HG03097 (cell line): ENCODE results near the gene PRKCE.

Experiments
- ATAC-seq: cut with Tn5 transposase; IDR thresholded peaks from one replicate; pipeline ENCODE4 v1.9.1; 2021; ENCODE audit not compliant: unreplicated experiment, low FRiP score

Gene PRKCE

GRCh38 chr2:45774688-45775244 lies 123.3 kb downstream of the PRKCE start:
- no peak for ATAC-seq

DNA sequence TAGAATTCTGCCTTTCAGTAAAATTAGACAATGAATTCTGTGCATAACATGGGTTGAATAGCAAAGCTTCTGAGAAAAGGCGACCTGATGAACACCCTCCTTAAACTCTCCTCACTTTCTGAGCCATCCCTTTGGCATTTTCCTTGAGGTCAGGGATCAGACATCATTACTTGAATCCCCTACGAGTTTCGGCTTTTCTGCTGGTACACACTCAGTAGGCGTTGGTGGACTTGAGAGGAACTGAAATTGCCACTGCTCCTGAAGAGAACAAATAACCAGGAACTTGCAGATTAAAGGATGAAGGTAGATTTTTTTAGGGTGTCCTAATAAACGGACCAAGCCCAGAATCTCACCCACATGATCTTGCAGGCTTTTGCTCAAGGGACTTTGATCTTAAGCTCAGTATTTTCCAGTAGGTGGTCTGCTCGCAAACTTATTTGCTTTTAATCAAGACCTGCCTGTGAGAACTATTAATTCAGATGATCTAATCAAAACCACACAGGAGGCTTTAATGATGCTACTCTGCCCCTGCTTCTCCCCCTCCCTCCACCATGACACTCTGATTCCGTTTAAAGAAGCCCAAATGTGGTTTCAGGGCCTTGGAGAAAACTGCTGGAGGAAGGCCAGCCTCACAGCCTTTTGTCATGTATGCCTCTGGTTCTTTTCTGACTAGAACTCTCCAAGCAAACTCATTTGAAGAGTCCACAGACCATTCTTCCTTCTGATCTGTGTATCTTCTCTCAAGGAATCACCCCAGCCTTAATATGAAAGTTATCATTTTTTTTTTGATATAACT lies 124.9 kb downstream of the PRKCE start:
- ATAC-seq: no peak

DNA sequence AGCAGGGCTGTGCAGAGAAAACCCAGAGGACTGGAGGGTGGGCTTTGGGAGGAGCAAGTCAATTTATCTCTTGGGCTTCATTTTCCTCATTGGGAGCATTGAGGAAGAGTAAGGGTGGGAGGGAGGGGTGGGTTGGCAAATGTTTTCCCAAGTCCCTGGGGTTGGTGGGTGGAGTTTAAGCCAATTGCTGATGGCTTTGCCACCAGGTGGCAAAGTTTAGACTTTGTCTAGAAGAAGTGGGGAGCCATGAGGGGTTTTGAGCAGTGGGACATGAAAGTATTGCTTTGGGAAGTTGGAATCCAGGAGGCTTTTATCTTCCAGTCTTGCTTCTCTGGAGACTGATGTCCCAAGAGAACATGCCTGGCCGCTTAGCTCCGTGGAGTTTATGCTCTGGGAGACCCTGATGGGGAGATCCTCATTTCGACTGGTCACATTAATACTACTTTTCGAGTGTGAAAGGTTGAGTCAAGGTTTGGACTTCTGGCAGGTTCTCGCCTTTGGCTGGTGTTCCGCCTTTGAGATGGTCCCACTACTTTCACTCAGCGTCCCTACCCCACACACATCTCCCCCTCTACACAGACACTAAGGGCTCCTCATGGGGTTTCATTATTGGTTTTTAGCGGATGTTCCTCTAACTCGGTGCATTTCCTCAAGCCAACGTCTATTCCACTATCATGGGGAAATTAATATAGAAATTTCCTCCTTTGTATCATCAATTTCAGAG lies 126.7 kb downstream of the PRKCE start:
- no peak for ATAC-seq

GRCh38 chr2:45778720-45779171 lies 127.3 kb downstream of the PRKCE start:
- no peak for ATAC-seq

- ATAC-seq: no peak
Measured at GRCh38 chr2:45780541-45781463, 129.3 kb downstream of the PRKCE start.

DNA sequence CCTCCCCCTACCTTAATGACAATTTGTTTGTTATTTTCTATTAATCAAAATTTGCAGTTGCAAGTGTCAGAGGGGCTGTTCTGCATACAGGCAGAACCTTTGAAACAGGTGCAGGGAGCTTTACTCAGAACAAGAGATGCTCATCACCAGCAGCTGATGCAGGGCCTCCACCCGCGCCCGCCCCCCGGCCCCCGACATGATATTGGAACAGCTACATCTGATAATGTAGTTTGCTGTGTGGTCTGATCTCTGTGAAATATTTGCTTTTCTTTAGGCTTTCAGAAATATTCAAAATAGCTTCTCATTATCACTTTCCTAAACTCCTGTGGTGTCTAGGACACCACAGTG lies 130.0 kb downstream of the PRKCE start:
- no peak for ATAC-seq

GRCh38 chr2:45782436-45782835 lies 131.0 kb downstream of the PRKCE start:
- no peak for ATAC-seq

GRCh38 chr2:45782986-45783385 lies 131.5 kb downstream of the PRKCE start:
- no peak for ATAC-seq

- no peak for ATAC-seq
Measured at GRCh38 chr2:45786030-45786835, 134.8 kb downstream of the PRKCE start.

- no peak for ATAC-seq
Measured at GRCh38 chr2:45786836-45787357, 135.4 kb downstream of the PRKCE start.

DNA sequence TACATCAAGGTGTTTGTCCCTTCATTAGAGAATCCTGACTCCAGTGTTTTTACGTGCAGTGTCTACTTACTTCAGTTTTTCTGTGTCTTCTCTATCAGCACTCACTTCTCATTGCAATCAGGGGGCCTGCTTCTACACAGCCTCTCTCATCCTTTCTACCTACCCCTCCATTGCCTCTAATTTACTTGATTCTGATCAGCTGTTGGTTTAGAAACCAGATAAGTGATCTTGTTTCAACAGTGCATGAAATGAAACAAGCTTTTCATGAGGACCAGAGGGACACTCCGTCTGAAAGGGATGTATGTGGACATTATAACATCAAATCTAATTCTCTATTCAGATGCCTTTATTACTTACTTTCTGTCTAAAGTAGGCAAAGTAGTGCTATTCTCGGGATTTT lies 136.9 kb downstream of the PRKCE start:
- ATAC-seq: no peak

DNA sequence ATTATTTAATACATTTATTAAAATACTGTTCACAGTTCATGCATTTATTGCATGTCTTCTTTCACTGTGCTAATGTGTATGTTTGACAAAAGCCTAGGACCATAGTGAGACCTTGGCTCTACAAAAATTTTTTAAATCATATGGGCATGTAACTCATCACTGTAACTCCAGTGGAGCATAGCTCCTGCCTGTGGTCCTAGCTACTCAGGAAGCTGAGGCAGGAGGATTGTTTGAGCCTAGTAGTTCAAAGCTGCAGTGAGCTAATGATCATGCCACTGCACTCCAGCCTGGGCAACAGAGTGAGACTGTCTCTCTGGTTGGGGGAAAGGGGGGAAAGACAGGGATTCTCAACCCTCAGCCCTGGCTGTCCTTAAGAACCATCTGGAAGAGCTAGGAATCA lies 137.8 kb downstream of the PRKCE start:
- ATAC-seq: no peak

GRCh38 chr2:45789961-45790723 lies 138.7 kb downstream of the PRKCE start:
- no peak for ATAC-seq

DNA sequence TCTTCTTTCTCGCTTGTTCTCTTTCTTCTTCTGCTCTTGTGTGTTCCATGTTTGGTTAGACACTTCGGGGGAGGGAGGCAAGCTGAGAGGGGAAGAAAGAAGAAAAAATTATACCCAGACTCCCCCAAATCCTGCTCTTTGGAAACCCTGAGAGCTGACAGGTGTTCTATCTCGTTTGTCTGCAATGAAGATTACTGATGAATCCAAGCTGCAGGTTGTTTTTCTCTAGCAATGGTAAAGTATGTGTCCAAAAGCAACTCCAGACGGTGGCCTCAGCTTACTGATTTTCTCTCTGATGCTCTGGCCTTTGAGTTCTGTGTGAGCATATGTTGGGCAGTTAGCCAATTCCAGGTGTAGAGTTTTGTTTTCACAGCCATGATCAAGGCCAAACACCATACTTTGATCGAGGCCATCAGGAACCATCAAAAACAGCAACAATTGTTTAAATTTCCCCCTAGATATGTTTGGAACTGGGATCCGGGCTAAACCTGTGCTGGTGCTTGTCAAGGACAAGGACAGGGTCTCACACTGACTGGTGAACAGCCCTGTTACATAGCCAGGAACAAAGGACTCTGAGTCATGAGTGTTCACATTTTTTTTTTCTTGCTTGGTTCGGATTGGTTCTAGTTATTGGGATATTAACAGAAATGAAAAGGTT lies 142.0 kb downstream of the PRKCE start:
- ATAC-seq: no peak

DNA sequence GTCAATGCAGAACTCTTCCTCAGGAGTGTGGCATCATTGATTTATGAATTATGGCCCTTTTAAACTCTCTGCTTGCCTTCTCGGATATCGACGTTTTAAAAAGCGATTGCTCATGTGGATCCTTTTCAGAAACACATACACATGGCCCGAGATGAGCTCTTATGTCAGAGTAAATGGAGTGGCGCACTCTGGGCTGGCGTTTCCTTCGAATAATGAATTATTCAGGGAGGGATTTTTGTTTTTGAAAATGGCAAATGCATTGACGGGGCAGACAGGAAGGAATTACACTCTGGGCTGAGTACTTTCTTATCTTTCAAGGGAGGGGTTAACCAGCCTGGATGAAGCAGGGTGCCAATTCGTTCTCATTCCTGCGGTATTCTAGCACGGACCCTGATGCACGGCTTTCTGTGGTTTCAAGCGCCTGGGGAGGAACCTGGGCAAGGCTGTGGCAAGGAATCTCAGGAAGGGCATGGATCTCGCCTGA lies 142.7 kb downstream of the PRKCE start:
- ATAC-seq: no peak

DNA sequence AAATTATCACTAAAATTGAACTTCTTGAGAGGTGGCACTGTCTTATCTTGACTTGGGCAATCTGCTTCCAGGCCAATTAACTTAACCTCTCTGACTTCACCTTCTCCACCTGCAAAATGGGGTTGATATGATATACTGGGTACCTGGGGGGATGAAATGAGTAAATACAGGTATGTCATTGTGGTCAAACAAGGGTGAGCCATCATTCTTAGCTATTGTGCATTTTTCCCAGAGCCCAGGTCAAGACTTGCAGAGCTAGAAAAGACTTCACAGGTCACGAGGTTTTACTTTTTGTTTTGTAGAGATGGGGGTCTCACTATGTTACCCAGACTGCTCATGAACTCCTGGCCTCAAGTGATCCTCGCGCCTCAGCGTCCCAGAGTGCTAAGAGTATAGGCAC lies 145.0 kb downstream of the PRKCE start:
- no peak for ATAC-seq

GRCh38 chr2:45797451-45798230 lies 146.2 kb downstream of the PRKCE start:
- no peak for ATAC-seq
